Ramos (cell line): Measurements from ENCODE around the gene FRA10AC1.

ENCODE experiments used
- in situ Hi-C: fragments of 300-500 bp; cut with MboI; formaldehyde crosslinking; loops from one replicate; pipeline ENCODE4 v1.14.3; 2022; ENCODE audit warnings: low sequenced_read_pairs; ENCODE audit not compliant: unreplicated experiment

FRA10AC1 gene

GRCh38 chr10:93639791-93640190, 62.6 kb downstream of the FRA10AC1 start:
- in situ Hi-C loops, result no loop called here

GRCh38 chr10:93630625-93631557, 71.5 kb downstream of the FRA10AC1 start:
- in situ Hi-C loops, result no loop called here

GRCh38 chr10:93629647-93630305, 72.6 kb downstream of the FRA10AC1 start:
- in situ Hi-C loops, result no loop called here

GRCh38 chr10:93628858-93629257, 73.5 kb downstream of the FRA10AC1 start:
- in situ Hi-C loops, result no loop called here

- in situ Hi-C loops, result no loop called here
Measured at GRCh38 chr10:93622942-93623341, 79.5 kb downstream of the FRA10AC1 start.

GRCh38 chr10:93620925-93621324, 81.5 kb downstream of the FRA10AC1 start:
- in situ Hi-C loops, result no loop called here
